GM12872 (cell line): Measurements from ENCODE around the gene STX5.

Experiments
- CTCF ChIP-seq: IDR thresholded peaks from 3 replicates; pipeline ENCODE4 v1.5.1; 2011; ENCODE audit warnings: low read depth, mild to moderate bottlenecking, low read length, moderate library complexity; ENCODE audit not compliant: insufficient read depth

STX5 gene

DNA sequence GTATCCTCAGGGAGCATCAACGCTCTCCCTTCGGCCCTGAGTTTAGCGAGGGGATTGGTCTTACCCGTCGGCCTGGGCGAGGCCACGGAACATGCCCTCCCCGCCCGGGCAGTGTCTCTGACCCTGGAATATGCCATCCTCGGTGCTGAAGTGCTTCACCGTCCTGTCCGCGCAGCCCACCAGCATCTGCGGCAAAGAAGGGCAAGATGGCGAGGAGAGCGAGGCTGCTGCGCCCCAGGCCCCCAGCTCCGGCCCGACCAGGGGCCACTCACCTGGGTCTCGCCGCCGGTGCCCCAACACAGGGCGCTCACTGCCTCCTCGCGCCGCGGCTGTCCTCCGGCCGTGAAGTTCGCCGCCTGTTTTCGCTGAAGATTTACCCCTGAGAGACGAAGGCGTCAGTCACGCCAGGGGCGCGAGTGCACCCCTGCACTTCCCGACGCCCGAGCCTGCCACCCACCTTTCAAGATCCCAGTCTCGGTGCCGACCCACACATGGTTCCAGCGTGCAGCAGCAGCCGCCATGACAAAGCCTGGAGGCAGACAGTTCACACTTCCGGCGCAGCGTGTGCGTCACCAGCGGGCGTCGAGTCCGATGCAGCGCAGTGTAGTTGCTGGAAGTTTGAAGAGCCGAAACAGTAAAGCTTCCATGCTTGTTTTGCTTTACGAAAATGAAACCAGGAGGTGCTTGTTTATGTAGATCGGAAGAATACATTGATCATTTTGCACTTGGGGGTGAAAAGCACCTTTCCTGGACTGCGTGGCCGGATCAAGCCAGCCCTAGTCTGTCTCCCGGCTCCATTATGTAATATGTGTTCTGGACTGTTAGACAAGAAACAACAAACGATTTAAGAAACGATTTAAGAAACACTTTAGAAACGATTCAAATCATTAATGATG lies 7.4 kb upstream of the STX5 start, which contains the start of gene WDR74:
Gene WDR74, minus strand, starts transcription at position 541 of the 896 bp plus-strand sequence. Its CDS starts 20 bp downstream, at position 521.
- no peak for TF ChIP-seq CTCF

DNA sequence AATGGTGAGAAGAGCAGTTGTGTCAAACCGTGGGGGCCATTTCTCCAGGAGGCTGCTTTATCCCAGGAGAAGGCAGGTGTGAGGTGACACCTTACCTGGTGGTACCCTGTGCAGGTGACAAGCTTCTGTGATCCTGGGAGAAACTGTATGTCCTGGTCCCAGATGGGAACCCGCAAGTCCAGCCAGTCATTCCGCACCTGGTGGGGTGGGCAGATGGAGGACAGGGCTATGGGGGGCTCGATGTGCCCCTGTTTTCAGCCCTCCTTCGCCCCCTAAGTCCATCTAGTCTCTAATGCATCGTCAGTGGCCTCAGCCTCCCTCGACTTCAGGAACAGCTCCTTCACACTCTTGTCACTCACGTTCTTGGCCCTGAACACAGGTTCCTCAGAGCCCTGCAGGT lies 3.5 kb upstream of the STX5 start:
- no peak for TF ChIP-seq CTCF

DNA sequence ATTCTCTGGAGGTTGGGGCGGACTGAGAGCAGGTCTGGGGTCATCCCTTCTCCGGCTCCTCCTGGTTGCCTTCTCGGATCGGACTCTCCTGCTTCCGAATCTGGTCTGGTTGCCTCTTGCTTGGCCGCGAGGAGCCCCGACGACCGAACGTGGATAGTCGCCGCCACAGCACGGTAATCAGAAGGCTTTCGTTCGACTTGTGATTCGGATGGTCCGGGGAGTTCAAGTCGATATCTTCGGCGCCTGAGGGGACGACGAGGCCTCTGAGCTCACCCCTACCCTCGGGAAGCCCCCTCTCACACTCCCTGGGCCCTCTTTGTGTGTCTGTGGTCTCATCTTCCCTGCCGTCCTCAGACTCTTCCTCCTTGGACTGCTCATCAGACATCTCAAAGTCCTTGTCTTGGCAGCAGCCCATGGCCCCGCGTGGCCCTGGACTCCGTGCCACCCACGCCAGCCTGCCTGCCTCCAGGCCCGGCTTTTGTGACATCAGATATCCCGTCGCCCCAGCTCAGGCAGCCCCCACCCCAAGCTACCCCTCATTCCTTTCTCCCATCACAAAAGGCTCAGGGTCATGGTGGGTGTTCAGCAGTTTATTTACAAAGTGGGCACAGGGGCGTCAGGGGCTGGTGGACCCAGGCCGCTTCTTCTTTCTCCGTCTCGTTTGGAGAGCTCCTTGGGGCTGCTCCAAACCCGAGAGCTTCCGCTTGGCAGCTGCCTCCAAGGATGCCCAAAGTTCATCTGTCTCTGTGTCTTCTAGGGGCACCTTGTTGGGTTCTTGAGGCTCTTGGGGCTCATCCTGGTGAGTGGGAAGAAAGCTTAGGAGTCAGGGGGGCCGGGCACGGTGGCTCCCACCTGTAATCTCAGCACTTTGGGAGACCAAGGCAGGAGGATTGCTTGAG lies 734 bp upstream of the STX5 start, which contains the start of gene TEX54:
Gene TEX54, minus strand, starts transcription at position 506 of the 899 bp plus-strand sequence.
- no peak for TF ChIP-seq CTCF

DNA sequence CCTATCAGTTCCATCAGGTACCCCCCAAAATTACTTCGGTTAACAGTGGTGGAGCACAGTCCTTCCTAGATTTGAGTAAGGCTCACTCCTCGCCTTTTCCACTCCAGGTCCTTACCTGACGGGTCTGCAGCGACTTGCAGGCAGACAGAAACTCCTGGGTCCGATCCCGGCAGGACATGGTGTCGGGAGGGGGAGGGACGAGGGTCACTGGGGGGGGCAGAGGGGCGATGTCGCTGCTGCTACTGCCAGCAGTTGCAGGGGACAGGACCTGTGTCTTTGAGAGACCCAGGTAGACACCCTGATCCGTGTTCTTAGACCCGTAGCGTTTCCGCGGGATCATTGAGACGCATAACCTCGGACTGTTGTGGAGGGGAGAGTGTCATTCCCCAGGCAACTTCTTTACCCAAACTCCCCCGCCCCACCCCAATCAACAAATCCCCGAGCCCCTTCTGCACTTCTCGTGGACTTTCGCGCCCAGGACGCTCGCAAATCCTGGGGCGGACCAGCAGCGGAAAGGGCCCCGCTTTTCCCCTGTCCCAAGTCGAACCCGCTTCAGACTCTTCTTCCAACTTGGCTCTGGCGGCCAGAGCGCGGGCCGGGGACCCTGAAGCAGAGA lies 839 bp downstream of the STX5 start:
- TF ChIP-seq CTCF: no peak

GRCh38 chr11:62823677-62824076 lies 8.2 kb downstream of the STX5 start:
- no peak for TF ChIP-seq CTCF

GRCh38 chr11:62817129-62817528 lies 14.7 kb downstream of the STX5 start:
- no peak for TF ChIP-seq CTCF

- no peak for TF ChIP-seq CTCF
Observed at GRCh38 chr11:62816557-62816956, 15.3 kb downstream of the STX5 start.
